Measurements from ENCODE around the gene LANCL1.

The LANCL1 gene

GRCh38 chr2:210476194-210477128 is at the start of gene LANCL1:
LANCL1 (minus strand) TSS chr2:210476759; CDS start chr2:210476396, 363 bp downstream.
- no peaks in the 10 kb centered on the region for H3K27me3 ChIP-seq (ENCODE audit: insufficient read depth, poor library complexity, severe bottlenecking)

DNA sequence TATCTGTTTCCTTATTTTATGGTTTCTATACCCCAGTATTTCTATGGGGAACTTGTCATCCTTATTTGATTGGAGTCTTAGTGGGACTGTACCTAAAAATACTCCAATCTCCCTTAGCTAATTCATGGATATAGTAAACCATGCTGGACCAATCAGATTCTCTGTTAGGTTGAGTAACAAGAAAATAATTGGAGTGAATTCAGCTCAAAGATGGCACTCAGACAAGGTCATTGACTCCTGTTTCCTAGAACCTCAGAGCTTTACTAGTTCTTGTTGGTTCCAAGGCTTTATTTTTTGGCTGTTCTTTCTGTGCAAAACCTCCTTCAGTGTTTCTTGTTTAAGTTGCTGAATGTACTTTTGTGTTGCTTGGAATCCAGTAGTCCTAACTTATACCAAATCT is 48.0 kb upstream of the LANCL1 start:
- Histone ChIP-seq H3K36me3 (ENCODE audit: low read depth) (no peaks in the 10 kb centered on the region), H3K27me3 (ENCODE audit: insufficient read depth, poor library complexity, severe bottlenecking) (no peaks in the 10 kb centered on the region), H3K4me3 (ENCODE audit: severe bottlenecking) (no peak overlapping the region), H3K27ac (ENCODE audit: poor library complexity, severe bottlenecking) (no peak overlapping the region), H3K9me3 (ENCODE audit: severe bottlenecking) (no peaks in the 10 kb centered on the region), H3K4me1 (ENCODE audit: insufficient read depth, poor library complexity, severe bottlenecking) (no peaks in the 10 kb centered on the region)
- no peak for ATAC-seq (ENCODE audit: low read depth)
- no peak for TF ChIP-seq CTCF (IDR thresholded peaks at IDR 0.05; ENCODE audit: poor library complexity, severe bottlenecking)
- DNase-seq (ENCODE audit: low spot score): no peak

More at GRCh38 chr2:210476194-210477128, at the start of gene LANCL1:
- TF ChIP-seq CTCF (IDR thresholded peaks at IDR 0.05; ENCODE audit: poor library complexity, severe bottlenecking): no peak
- Histone ChIP-seq H3K9me3 (ENCODE audit: severe bottlenecking) (no peaks in the 10 kb centered on the region), H3K27ac (ENCODE audit: poor library complexity, severe bottlenecking) (no peak within 1 kb of the TSS), H3K4me3 (ENCODE audit: severe bottlenecking) (peak within 1 kb of the TSS; percentile 63), H3K4me1 (ENCODE audit: insufficient read depth, poor library complexity, severe bottlenecking) (peaks cover 4% of the 10 kb centered on the region), H3K36me3 (ENCODE audit: low read depth) (peaks cover 26% of the 10 kb centered on the region)
- DNase-seq (ENCODE audit: low spot score): peak; percentile 86
- ATAC-seq (ENCODE audit: low read depth): peak; percentile 99

GRCh38 chr2:210523650-210524289 is 47.2 kb upstream of the LANCL1 start:
- no peak for ATAC-seq (ENCODE audit: low read depth)
- Histone ChIP-seq H3K4me3 (ENCODE audit: severe bottlenecking) (no peak overlapping the region), H3K27ac (ENCODE audit: poor library complexity, severe bottlenecking) (no peak overlapping the region), H3K27me3 (ENCODE audit: insufficient read depth, poor library complexity, severe bottlenecking) (no peaks in the 10 kb centered on the region), H3K9me3 (ENCODE audit: severe bottlenecking) (no peaks in the 10 kb centered on the region), H3K36me3 (ENCODE audit: low read depth) (no peaks in the 10 kb centered on the region), H3K4me1 (ENCODE audit: insufficient read depth, poor library complexity, severe bottlenecking) (no peaks in the 10 kb centered on the region)
- DNase-seq (ENCODE audit: low spot score): no peak
- no peak for TF ChIP-seq CTCF (IDR thresholded peaks at IDR 0.05; ENCODE audit: poor library complexity, severe bottlenecking)

GRCh38 chr2:210522399-210522798 is 45.8 kb upstream of the LANCL1 start:
- no peak for TF ChIP-seq CTCF (IDR thresholded peaks at IDR 0.05; ENCODE audit: poor library complexity, severe bottlenecking)
- Histone ChIP-seq H3K27ac (ENCODE audit: poor library complexity, severe bottlenecking) (no peak overlapping the region), H3K36me3 (ENCODE audit: low read depth) (no peaks in the 10 kb centered on the region), H3K9me3 (ENCODE audit: severe bottlenecking) (no peaks in the 10 kb centered on the region), H3K4me1 (ENCODE audit: insufficient read depth, poor library complexity, severe bottlenecking) (no peaks in the 10 kb centered on the region), H3K4me3 (ENCODE audit: severe bottlenecking) (no peak overlapping the region), H3K27me3 (ENCODE audit: insufficient read depth, poor library complexity, severe bottlenecking) (no peaks in the 10 kb centered on the region)
- DNase-seq (ENCODE audit: low spot score): no peak
- ATAC-seq (ENCODE audit: low read depth): no peak

All from RWPE2 (cell line).